H1 (cell line): ENCODE data around the gene ZHX3. TPM values are rescaled to one million over a fixed set of nuclear protein-coding genes. Genes with fewer than 3 reads are reported as not detected.

ENCODE experiments used
- CTCF ChIA-PET: fragments of 300-600 bp; sonication (Branson Sonifier 250); formaldehyde crosslinking; loops from one replicate; lab custom pipeline; 2021; ENCODE audit not compliant: partially characterized antibody; lab: Charles Lee
- POLR2A ChIA-PET: fragments of 300-600 bp; sonication (Branson Sonifier 250); formaldehyde crosslinking; loops from one replicate; lab custom pipeline; 2021; ENCODE audit warnings: inconsistent platforms; ENCODE audit not compliant: partially characterized antibody; lab: Charles Lee
- DNase-seq, 2 experiments: peaks; one replicate each; pipeline versions ENCODE4 v3.0.0 to v3.0.0-alpha.2; 2010 to 2022; ENCODE audit warnings: low spot score in 2 of 2, low read depth in 1 of 2, mixed read lengths in 1 of 2
- FAIRE-seq: peaks from 2 replicates; lab custom pipeline; 2011; peaks lifted over from hg19 to GRCh38; lab: Jason Lieb, UNC
- H2AFZ ChIP-seq: 2 replicates; pipeline ENCODE4 v1.8.1; 2012; ENCODE audit warnings: low read length, inconsistent platforms
- H2AK5ac ChIP-seq: 2 replicates; pipeline ENCODE4 v1.6.1; 2013; ENCODE audit warnings: low read depth, low read length
- H2BK120ac ChIP-seq: replicated peaks from 2 replicates; pipeline ENCODE3; 2013; ENCODE audit warnings: low read depth, low read length, inconsistent platforms
- H2BK12ac ChIP-seq: 2 replicates; pipeline ENCODE4 v1.6.1; 2013; ENCODE audit warnings: low read depth, low read length
- H2BK15ac ChIP-seq: 2 replicates; pipeline ENCODE4 v1.6.1; 2013; ENCODE audit warnings: low read length
- H2BK20ac ChIP-seq: 2 replicates; pipeline ENCODE4 v1.6.1; 2013; ENCODE audit warnings: low read length
- H2BK5ac ChIP-seq: 2 replicates; pipeline ENCODE4 v1.6.1; 2013; ENCODE audit warnings: low read depth, low read length
- H3K14ac ChIP-seq: 2 replicates; pipeline ENCODE4 v1.6.1; 2013; ENCODE audit warnings: inconsistent platforms; ENCODE audit not compliant: insufficient read length
- H3K18ac ChIP-seq: 2 replicates; pipeline ENCODE4 v1.6.1; 2013; ENCODE audit warnings: low read length; ENCODE audit errors: extremely low read depth
- H3K23ac ChIP-seq: 2 replicates; pipeline ENCODE4 v1.6.1; 2013; ENCODE audit warnings: inconsistent platforms; ENCODE audit not compliant: insufficient read length
- H3K23me2 ChIP-seq: 2 replicates; pipeline ENCODE4 v1.6.1; 2013; ENCODE audit warnings: low read depth, low read length
- H3K27ac ChIP-seq: 2 replicates; pipeline ENCODE4 v1.6.1; 2011; ENCODE audit warnings: low read depth, low read length, inconsistent platforms
- H3K27me3 ChIP-seq, 4 experiments: replicated peaks in 1 of 4; 1 replicate in 1 of 4; 2 replicates in 3 of 4; pipeline versions ENCODE4 v1.6.1 to v1.8.1; 2011 to 2013; ENCODE audit warnings: low read length in 3 of 4, mild to moderate bottlenecking in 3 of 4, inconsistent platforms in 2 of 4, mixed read lengths in 2 of 4, moderate library complexity in 1 of 4; ENCODE audit not compliant: control insufficient read depth in 3 of 4, insufficient read depth in 3 of 4; ENCODE audit errors: extremely low read depth in 1 of 4
- H3K36me3 ChIP-seq, 4 experiments: 2 replicates each; pipeline versions ENCODE4 v1.6.1 to v1.8.1; 2011 to 2013; ENCODE audit warnings: mild to moderate bottlenecking in 4 of 4, low read length in 3 of 4, moderate library complexity in 2 of 4, control low read depth in 1 of 4, inconsistent platforms in 1 of 4; ENCODE audit not compliant: insufficient read depth in 4 of 4, control insufficient read depth in 2 of 4
- H3K4ac ChIP-seq: replicated peaks from 2 replicates; pipeline ENCODE3; 2013; ENCODE audit warnings: low read length, low read depth, mixed read lengths, inconsistent platforms; ENCODE audit not compliant: insufficient read length
- H3K4me1 ChIP-seq, 4 experiments: replicated peaks in 1 of 4; 1 replicate in 1 of 4; 2 replicates in 3 of 4; pipeline versions ENCODE4 v1.6.1 to v1.8.1; 2011 to 2013; ENCODE audit warnings: low read length in 3 of 4, inconsistent platforms in 2 of 4, mixed read lengths in 1 of 4; ENCODE audit not compliant: insufficient read depth in 4 of 4, control insufficient read depth in 3 of 4
- H3K4me2 ChIP-seq, 2 experiments: 2 replicates each; pipeline versions ENCODE4 v1.6.1 to v1.8.1; 2011 to 2013; ENCODE audit warnings: low read depth in 2 of 2, low read length in 2 of 2, control low read depth in 1 of 2, inconsistent platforms in 1 of 2, mild to moderate bottlenecking in 1 of 2; ENCODE audit not compliant: insufficient read depth in 1 of 2
- H3K4me3 ChIP-seq, 4 experiments: fragments of 200-600, 300-600 bp in 1 of 4; sonication (generic), shearing (Covaris generic), sonication (Bioruptor Twin) in 1 of 4; 2 replicates each; pipeline versions ENCODE4 v1.5.1 to v1.8.1; 2011 to 2016; ENCODE audit warnings: low read length in 4 of 4, low read depth in 3 of 4, control low read depth in 2 of 4, inconsistent platforms in 2 of 4, mild to moderate bottlenecking in 2 of 4, mixed read lengths in 1 of 4, moderate library complexity in 1 of 4; ENCODE audit not compliant: insufficient read depth in 2 of 4; ENCODE audit errors: extremely low read depth in 1 of 4
- H3K56ac ChIP-seq: replicated peaks from 2 replicates; pipeline ENCODE3; 2013; ENCODE audit warnings: low read depth, mild to moderate bottlenecking, mixed read lengths, low read length, inconsistent platforms; ENCODE audit not compliant: insufficient read length
- H3K79me1 ChIP-seq: 2 replicates; pipeline ENCODE4 v1.6.1; 2013; ENCODE audit warnings: low read depth, low read length, control low read depth
- H3K79me2 ChIP-seq, 2 experiments: 2 replicates each; pipeline versions ENCODE4 v1.6.1 to v1.8.1; 2012 to 2013; ENCODE audit warnings: low read length in 2 of 2, mild to moderate bottlenecking in 2 of 2, inconsistent platforms in 1 of 2; ENCODE audit not compliant: insufficient read depth in 2 of 2, control insufficient read depth in 1 of 2
- H3K9ac ChIP-seq, 4 experiments: replicated peaks in 1 of 4; 1 replicate in 1 of 4; 2 replicates in 3 of 4; pipeline versions ENCODE4 v1.6.1 to v1.8.1; 2011 to 2013; ENCODE audit warnings: low read depth in 3 of 4, low read length in 3 of 4, control low read depth in 2 of 4, mild to moderate bottlenecking in 2 of 4, moderate library complexity in 2 of 4, inconsistent platforms in 1 of 4; ENCODE audit errors: extremely low read depth in 1 of 4
- H3K9me3 ChIP-seq, 2 experiments: 2 replicates each; pipeline versions ENCODE4 v1.6.1 to v1.8.1; 2012 to 2013; ENCODE audit warnings: mild to moderate bottlenecking in 2 of 2, moderate library complexity in 2 of 2, control low read depth in 1 of 2, inconsistent platforms in 1 of 2, low read depth in 1 of 2, low read length in 1 of 2, mixed read lengths in 1 of 2; ENCODE audit not compliant: insufficient read depth in 2 of 2
- H4K20me1 ChIP-seq, 2 experiments: replicated peaks in 1 of 2; 2 replicates each; pipeline versions ENCODE3 to v1.8.1; 2011 to 2013; ENCODE audit warnings: inconsistent platforms in 2 of 2, low read length in 2 of 2, mild to moderate bottlenecking in 1 of 2; ENCODE audit not compliant: insufficient read depth in 2 of 2, control insufficient read depth in 1 of 2
- H4K5ac ChIP-seq: 2 replicates; pipeline ENCODE4 v1.6.1; 2013; ENCODE audit warnings: low read length, low read depth, mixed read lengths, inconsistent platforms; ENCODE audit not compliant: insufficient read length
- H4K8ac ChIP-seq: 2 replicates; pipeline ENCODE4 v1.8.0; 2013; ENCODE audit warnings: mild to moderate bottlenecking, moderate library complexity, low read length, inconsistent platforms; ENCODE audit not compliant: insufficient read depth; ENCODE audit errors: extremely low read depth
- H4K91ac ChIP-seq: replicated peaks from 2 replicates; pipeline ENCODE3; 2013; ENCODE audit warnings: low read length, mixed read lengths, inconsistent platforms; ENCODE audit not compliant: insufficient read length
- RAD21 ChIP-seq, 2 experiments: IDR thresholded peaks in 1 of 2; conservative IDR thresholded peaks in 1 of 2; 2 replicates each; pipeline ENCODE4 v1.6.1; 2011; ENCODE audit warnings: low read depth in 2 of 2, low read length in 2 of 2, improper control_type of control experiment in 1 of 2, inconsistent platforms in 1 of 2, mild to moderate bottlenecking in 1 of 2, moderate library complexity in 1 of 2
- WGBS, 2 experiments: shearing (Covaris generic) in 1 of 2; methylation state at CpG; one replicate each; pipeline versions ENCODE4 v1.1.6 to v1.1.7; 2013 to 2015; ENCODE audit warnings: low lambda C conversion rate in 2 of 2, mixed read lengths in 2 of 2, inconsistent platforms in 1 of 2, low coverage in 1 of 2, missing lambda C conversion rate in 1 of 2; ENCODE audit not compliant: insufficient replicate concordance in 2 of 2, insufficient coverage in 1 of 2, insufficient read length in 1 of 2; ENCODE audit errors: extremely low coverage in 1 of 2, missing lambda C conversion rate in 1 of 2; 5-methylcytosine and 5-hydroxymethylcytosine counted together
- polyA plus RNA-seq, 7 experiments: library from polyadenylated mRNA; depleted of rRNA in 3 of 7; stranded (reverse) in 5 of 7; unstranded in 2 of 7; fragments of >200 nt in 5 of 7; fragments of 200-250 nt in 2 of 7; gene quantifications; 1 replicate in 5 of 7; 2 replicates in 1 of 7; 4 replicates in 1 of 7; pipeline versions ENCODE4 v1.2.1 to v1.2.3, GENCODE V29; 2011 to 2013; ENCODE audit warnings: missing spikeins in 2 of 7, mixed read lengths in 2 of 7
- total RNA-seq: library from RNA; stranded (reverse); fragmentation: NEBNext Ultra II Directional; extraction: Animal tissue kit (Norgen Biotek cat#: 25700); gene quantifications from 2 replicates; pipeline ENCODE4 v1.2.1, GENCODE V29; 2021

Gene ZHX3
- total and polyA plus RNA-seq, 2 of the 8 experiments (the other 6 are each of a cell fraction or from before 2014, with no cell fraction given) = 1.00 to 7.8 TPM

- Histone ChIP-seq H3K18ac (no peak overlapping the region), H2BK20ac (no peak overlapping the region), H3K27me3 (no peaks in the 10 kb centered on the region), H3K79me1 (no peaks in the 10 kb centered on the region), H2AK5ac (no peak overlapping the region), H3K56ac (no peak overlapping the region), H2BK5ac (no peak overlapping the region), H3K4ac (no peak overlapping the region), H3K4me1 (peaks cover 0 to 4% (median 0%) of the 10 kb centered on the region in 4 experiments; a peak in 1 of 7 replicates), H3K23me2 (no peaks in the 10 kb centered on the region), H3K79me2 (no peaks in the 10 kb centered on the region), H4K20me1 (peaks cover 0 to 9% of the 10 kb centered on the region in 2 experiments), H3K23ac (no peak overlapping the region), H3K4me3 (no peak overlapping the region), H3K14ac (no peak overlapping the region), H2BK15ac (no peak overlapping the region), H3K9ac (no peak overlapping the region), H4K5ac (no peak overlapping the region), H4K8ac (no peak overlapping the region), H3K36me3 (peaks cover 16 to 39% (median 30%) of the 10 kb centered on the region in 4 experiments), H2BK120ac (no peak overlapping the region), H3K4me2 (no peak overlapping the region), H2BK12ac (no peak overlapping the region), H3K9me3 (no peaks in the 10 kb centered on the region), H4K91ac (no peak overlapping the region), H2AFZ (no peak overlapping the region), H3K27ac (no peak overlapping the region)
- 82% methylated on average over 6 of the region's 6 CpGs; no CpG with 5 or more reads in 1 of the 2 experiments for WGBS, 2 experiments
- DNase-seq (no peak), FAIRE-seq (no peak)
- POLR2A ChIA-PET = interaction anchor here (1.6 kb wide), 1 partner anchor 23 kb away, joined by 3 read pairs; no protein-coding TSS in a partner anchor
- TF ChIP-seq RAD21 (IDR thresholded peaks at IDR 0.05 in 1 of 2, conservative IDR thresholded peaks at IDR 0.05 in 1 of 2; ENCODE audit: low read depth in 2 of 2, low read length in 2 of 2) = no peak
- CTCF ChIA-PET = interaction anchor here (1.3 to 7.3 kb wide), 3 partner anchors 44 to 212 kb away, joined by 3 to 112 read pairs (median 4); partner anchors contain the start of gene LPIN3
Observed at GRCh38 chr20:41178495-41178894, 139.0 kb downstream of the ZHX3 start.
